Tibial artery (tissue), 4 donors: Measurements from ENCODE around the gene GLIPR2.
A peak's percentile ranks its signal among the peaks of the same experiment; 100 is the strongest.

ENCODE experiments used
- DNase-seq, 2 donors: peaks; one replicate each; pipeline ENCODE4 v3.0.0-alpha.2; 2019
- H3K27ac ChIP-seq, 2 donors: fragments of 200-600 bp; sonication (generic) in 1 of 2; 1 replicate in 1 of 2; 2 replicates in 1 of 2; pipeline ENCODE4 v1.5.1; 2018 to 2019; ENCODE audit warnings: mild to moderate bottlenecking in 1 of 2
- H3K27me3 ChIP-seq, 2 donors: fragments of 200-600 bp; sonication (generic) in 1 of 2; one replicate each; pipeline versions ENCODE4 v1.5.1 to v1.6.0; 2016 to 2019
- H3K36me3 ChIP-seq, 3 donors: fragments of 200-600 bp; sonication (generic) in 2 of 3; one replicate each; pipeline ENCODE4 v1.5.1; 2016 to 2019; ENCODE audit warnings: mild to moderate bottlenecking in 2 of 3
- H3K4me1 ChIP-seq, 4 donors: fragments of 200-600 bp; sonication (generic) in 2 of 4; 1 replicate in 3 of 4; 2 replicates in 1 of 4; pipeline ENCODE4 v1.5.1; 2016 to 2019
- H3K4me3 ChIP-seq, 2 donors: fragments of 200-600 bp; sonication (generic) in 1 of 2; 1 replicate in 1 of 2; 2 replicates in 1 of 2; pipeline ENCODE4 v1.5.1; 2018 to 2019; ENCODE audit warnings: mild to moderate bottlenecking in 2 of 2
- H3K9me3 ChIP-seq, 3 donors: fragments of 200-600 bp; sonication (generic) in 1 of 3; one replicate each; pipeline ENCODE4 v1.5.1; 2016 to 2019
- CTCF ChIP-seq, 2 experiments: fragments of 200-600 bp in 1 of 2; fragments of 450-650 bp in 1 of 2; IDR thresholded peaks; one replicate each; pipeline ENCODE4 v1.5.1; 2017 to 2019; ENCODE audit warnings: antibody characterized with exemption in 2 of 2, mild to moderate bottlenecking in 1 of 2, moderate library complexity in 1 of 2
- intact Hi-C: fragments of 100-400 bp; cut with DNase I; formaldehyde crosslinking; loops from one replicate; pipeline ENCODE4 v1.15.0; 2023; ENCODE audit warnings: low total_unique reads

Gene GLIPR2

DNA sequence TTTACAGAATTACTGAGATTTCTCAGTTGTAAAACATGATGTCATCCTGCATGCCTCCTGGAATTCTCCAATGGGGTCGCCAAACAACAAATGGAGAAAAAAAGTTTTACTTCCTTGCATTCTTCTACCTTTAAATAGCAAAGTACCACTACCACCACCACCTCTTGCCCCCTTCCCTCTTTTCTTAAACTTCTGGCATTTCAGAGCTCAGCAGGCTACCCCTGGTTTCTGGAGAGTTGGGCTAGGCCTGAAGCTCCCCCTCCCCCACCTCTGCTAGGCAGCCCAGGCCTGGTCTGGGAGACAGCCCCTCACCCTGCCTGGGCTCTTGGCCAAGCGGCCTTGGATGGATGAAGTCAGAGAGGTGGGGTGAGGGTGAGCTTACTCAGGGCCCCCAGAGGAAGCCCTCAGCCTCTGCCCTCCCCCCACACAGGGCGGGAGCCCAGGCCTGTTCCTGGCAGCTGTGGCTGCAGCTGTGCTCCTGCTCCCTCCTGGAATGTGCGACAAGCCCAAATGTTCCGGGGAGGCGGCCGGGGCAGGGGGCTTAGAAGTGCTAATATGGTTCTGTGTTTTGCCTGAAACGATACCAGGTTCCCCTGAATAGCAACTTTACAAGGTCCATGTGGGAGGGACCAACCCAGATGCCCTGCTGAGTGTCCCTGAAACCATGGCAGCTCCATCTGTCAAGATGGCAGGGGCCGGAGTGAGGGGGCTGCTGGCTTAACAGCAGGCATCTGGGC is 26.7 kb downstream of the GLIPR2 start:
- Histone ChIP-seq H3K36me3 (no peaks in the 10 kb centered on the region), H3K9me3 (no peaks in the 10 kb centered on the region), H3K4me3 (no peak overlapping the region), H3K27ac (peak overlapping the region; percentile 71 to 77), H3K27me3 (no peaks in the 10 kb centered on the region), H3K4me1 (peaks cover 4 to 73% (median 52%) of the 10 kb centered on the region in 4 donors)
- peak; percentile 52 to 86 for DNase-seq
- intact Hi-C loops = loop anchor here (10.0 kb wide), 1 partner anchor 128 kb away; the partner anchor contains the start of gene RECK
- no peak for TF ChIP-seq CTCF (IDR thresholded peaks at IDR 0.05)

GRCh38 chr9:36163786-36164170 is 27.2 kb downstream of the GLIPR2 start:
- intact Hi-C loops = loop anchor here (10.0 kb wide), 1 partner anchor 129 kb away; the partner anchor contains the start of gene RECK
- Histone ChIP-seq H3K4me1 (peaks cover 4 to 68% (median 51%) of the 10 kb centered on the region in 4 donors), H3K27ac (peak overlapping the region; percentile 71 to 77), H3K36me3 (no peaks in the 10 kb centered on the region), H3K9me3 (no peaks in the 10 kb centered on the region), H3K4me3 (no peak overlapping the region), H3K27me3 (no peaks in the 10 kb centered on the region)
- TF ChIP-seq CTCF (IDR thresholded peaks at IDR 0.05) = no peak
- peak in 1 of 2 donors; percentile 59 for DNase-seq

GRCh38 chr9:36164372-36164771 is 27.8 kb downstream of the GLIPR2 start:
- Histone ChIP-seq H3K27me3 (no peaks in the 10 kb centered on the region), H3K9me3 (no peaks in the 10 kb centered on the region), H3K4me1 (peaks cover 4 to 62% (median 45%) of the 10 kb centered on the region in 4 donors), H3K27ac (peak overlapping the region; percentile 71 to 77), H3K36me3 (no peaks in the 10 kb centered on the region), H3K4me3 (no peak overlapping the region)
- no peak for TF ChIP-seq CTCF (IDR thresholded peaks at IDR 0.05)
- intact Hi-C loops = loop anchor here (10.0 kb wide), 1 partner anchor 130 kb away; the partner anchor contains the start of gene RECK
- peak in 1 of 2 donors; percentile 66 for DNase-seq

- no peak overlapping the region for H3K4me3 ChIP-seq
- H3K36me3 ChIP-seq = no peaks in the 10 kb centered on the region
- H3K27ac ChIP-seq = peak overlapping the region; percentile 71 to 77
- DNase-seq = no peak
- intact Hi-C loops = loop anchor here (10.0 kb wide), 1 partner anchor 130 kb away; the partner anchor contains the start of gene RECK
- peaks cover 4 to 57% (median 41%) of the 10 kb centered on the region in 4 donors for H3K4me1 ChIP-seq
- H3K9me3 ChIP-seq = no peaks in the 10 kb centered on the region
- TF ChIP-seq CTCF (IDR thresholded peaks at IDR 0.05) = no peak
- H3K27me3 ChIP-seq = no peaks in the 10 kb centered on the region
Measured at GRCh38 chr9:36164989-36165388, 28.5 kb downstream of the GLIPR2 start.

DNA sequence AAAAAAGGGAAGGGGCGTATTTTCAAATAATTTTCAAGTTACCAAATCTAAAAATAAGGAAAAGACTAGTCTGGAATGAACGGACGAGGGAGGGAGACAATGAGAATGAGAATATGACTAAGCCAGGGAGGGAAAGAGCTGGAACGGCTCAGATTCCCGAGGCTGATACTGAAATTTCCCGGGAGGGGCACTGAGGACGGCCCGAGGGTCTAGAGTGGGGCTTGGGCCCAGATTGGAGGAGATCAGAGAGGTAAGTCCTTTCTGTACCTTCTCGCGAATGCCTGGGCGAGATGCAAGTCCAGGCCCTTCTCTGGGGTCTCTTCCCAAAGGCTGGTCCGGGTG is 29.3 kb downstream of the GLIPR2 start:
- Histone ChIP-seq H3K27me3 (no peaks in the 10 kb centered on the region), H3K4me3 (peak overlapping the region; percentile 54 to 56), H3K36me3 (no peaks in the 10 kb centered on the region), H3K27ac (peak overlapping the region; percentile 56 to 77), H3K9me3 (no peaks in the 10 kb centered on the region), H3K4me1 (peaks cover 4 to 56% (median 41%) of the 10 kb centered on the region in 4 donors)
- no peak for TF ChIP-seq CTCF (IDR thresholded peaks at IDR 0.05)
- intact Hi-C loops = loop anchor here (2.0 to 10.0 kb wide), 3 partner anchors 25 to 131 kb away; partner anchors contain the start of gene RECK
- no peak for DNase-seq
